ENCODE results near the gene SPINT3. TPM values are rescaled to one million over a fixed set of nuclear protein-coding genes. Genes with fewer than 3 reads are reported as not detected.

SPINT3 gene
- total and polyA plus RNA-seq, 12 donors: not detected

DNA sequence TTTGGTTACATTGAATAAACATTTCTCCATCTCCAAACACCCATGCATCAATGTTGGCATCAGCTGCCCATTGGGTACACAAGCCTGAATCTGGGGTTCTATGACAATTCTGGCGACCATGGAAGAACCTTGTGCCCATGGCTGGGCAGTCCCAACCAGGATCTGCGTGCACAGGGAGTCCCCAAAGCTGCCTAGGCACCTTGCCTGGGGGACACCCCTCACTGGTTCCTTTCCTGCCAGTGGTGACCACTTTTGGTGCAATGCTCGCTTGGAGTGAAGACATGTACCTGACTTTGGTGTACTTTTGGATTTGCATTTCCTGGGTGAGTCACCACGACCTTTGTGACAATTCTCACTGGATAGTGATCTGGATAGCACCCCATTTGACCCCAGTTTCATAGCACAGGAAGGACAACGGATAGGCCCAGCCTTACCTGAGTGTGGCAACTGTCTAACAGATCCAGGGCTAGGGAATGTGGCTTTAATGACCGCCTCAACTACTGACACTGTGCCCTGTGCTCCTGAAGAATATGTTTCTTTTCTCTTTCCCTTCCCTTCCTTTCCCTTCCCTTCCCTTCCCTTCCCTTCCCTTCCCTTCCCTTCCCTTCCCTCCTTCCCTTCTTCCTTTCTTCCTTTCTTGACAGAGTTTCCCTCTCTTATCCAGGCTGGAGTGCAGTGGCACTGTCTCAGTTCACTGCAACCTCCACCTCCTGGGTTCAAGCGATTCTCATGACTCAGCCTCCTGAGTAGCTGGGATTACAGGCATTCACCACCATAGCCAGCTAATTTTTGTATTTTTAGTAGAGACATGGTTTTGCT, 7.1 kb downstream of the SPINT3 start:
- Histone ChIP-seq H3K36me3 (no peaks in the 10 kb centered on the region), H3K9me3 (no peaks in the 10 kb centered on the region), H3K4me1 (no peaks in the 10 kb centered on the region), H3K27ac (no peak overlapping the region), H3K27me3 (peaks cover 0 to 39% (median 18%) of the 10 kb centered on the region in 7 donors), H3K4me3 (no peak overlapping the region)
- ATAC-seq: no peak
- no peak for DNase-seq
- intact Hi-C loops (cut with DNase I): no loop called here
- 68 to 72% methylated on average over 7 of the region's 7 CpGs for WGBS, 2 donors
- TF ChIP-seq, protein P1, sequence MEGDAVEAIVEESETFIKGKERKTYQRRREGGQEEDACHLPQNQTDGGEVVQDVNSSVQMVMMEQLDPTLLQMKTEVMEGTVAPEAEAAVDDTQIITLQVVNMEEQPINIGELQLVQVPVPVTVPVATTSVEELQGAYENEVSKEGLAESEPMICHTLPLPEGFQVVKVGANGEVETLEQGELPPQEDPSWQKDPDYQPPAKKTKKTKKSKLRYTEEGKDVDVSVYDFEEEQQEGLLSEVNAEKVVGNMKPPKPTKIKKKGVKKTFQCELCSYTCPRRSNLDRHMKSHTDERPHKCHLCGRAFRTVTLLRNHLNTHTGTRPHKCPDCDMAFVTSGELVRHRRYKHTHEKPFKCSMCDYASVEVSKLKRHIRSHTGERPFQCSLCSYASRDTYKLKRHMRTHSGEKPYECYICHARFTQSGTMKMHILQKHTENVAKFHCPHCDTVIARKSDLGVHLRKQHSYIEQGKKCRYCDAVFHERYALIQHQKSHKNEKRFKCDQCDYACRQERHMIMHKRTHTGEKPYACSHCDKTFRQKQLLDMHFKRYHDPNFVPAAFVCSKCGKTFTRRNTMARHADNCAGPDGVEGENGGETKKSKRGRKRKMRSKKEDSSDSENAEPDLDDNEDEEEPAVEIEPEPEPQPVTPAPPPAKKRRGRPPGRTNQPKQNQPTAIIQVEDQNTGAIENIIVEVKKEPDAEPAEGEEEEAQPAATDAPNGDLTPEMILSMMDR (IDR thresholded peaks at IDR 0.05): no peak

DNA sequence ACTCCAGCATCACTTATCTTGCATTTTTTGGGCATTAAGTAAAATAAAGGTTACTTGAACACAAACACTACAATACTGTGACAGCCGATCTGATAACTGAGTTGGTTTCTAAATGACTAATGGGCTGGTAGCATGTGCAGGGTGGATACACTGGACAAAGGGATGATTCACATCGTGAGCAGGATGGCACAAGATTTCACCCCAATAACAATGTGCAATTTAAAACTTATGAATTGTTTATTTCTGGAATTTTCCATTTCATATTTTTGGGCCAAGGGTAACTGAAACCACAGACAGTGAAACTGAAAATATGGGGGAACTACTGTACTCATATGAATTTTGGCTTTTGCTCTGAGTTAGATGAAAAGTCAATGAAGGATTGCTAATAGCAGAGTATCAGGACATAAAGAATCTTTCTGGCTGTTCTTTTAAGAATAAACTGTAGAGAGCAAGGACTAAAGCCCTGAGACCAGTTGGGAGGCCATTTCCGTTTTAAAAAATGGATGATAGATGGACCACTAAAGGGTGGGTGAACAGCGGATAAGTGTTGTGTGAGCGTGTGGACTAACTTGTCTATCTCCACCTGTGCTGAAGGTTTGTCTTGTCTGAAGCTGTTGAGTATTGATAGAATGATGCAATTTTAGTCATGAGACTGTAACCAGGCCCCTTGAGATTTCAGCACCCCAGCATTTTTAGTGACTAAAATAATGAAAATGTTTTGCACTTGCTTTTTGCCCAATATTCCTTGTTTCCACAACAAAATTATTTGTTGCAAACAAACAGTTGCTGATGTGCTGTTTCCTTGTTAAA, 8.2 kb downstream of the SPINT3 start:
- Histone ChIP-seq H3K27ac (no peak overlapping the region), H3K4me3 (no peak overlapping the region), H3K9me3 (no peaks in the 10 kb centered on the region), H3K36me3 (no peaks in the 10 kb centered on the region), H3K4me1 (no peaks in the 10 kb centered on the region), H3K27me3 (peaks cover 0 to 36% (median 11%) of the 10 kb centered on the region in 7 donors)
- 83% methylated on average over 5 of the region's 5 CpGs for WGBS, 2 donors
- no peak for DNase-seq
- TF ChIP-seq, protein P1 (IDR thresholded peaks at IDR 0.05): no peak
- intact Hi-C loops (cut with DNase I): no loop called here
- ATAC-seq: no peak

DNA sequence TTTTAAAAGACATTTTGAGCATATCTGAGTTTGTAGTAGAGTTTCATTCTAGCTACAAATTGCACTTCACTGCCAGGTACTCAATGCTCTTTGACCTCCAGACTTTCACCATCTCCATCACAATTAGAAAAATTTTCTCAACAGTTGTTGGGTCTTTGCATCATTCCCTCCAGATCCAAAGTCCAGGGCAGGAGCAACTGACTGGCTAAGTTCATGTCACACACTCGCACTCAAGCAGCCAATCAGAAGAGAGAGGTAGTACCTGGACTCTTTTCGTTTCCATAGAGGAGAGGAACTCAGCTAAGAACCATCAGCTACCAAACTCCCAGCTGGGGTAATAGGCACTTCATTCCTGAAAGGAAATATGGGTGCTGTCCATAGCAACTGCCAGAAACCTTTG, 9.0 kb downstream of the SPINT3 start:
- Histone ChIP-seq H3K4me1 (peaks cover 0 to 4% (median 0%) of the 10 kb centered on the region in 9 donors), H3K27me3 (peaks cover 0 to 31% (median 11%) of the 10 kb centered on the region in 7 donors), H3K9me3 (no peaks in the 10 kb centered on the region), H3K27ac (no peak overlapping the region), H3K36me3 (no peaks in the 10 kb centered on the region), H3K4me3 (no peak overlapping the region)
- WGBS, 2 donors: 68 to 77% methylated on average over 2 of the region's 2 CpGs
- ATAC-seq (no peak), DNase-seq (no peak)
- intact Hi-C loops (cut with DNase I): no loop called here
- TF ChIP-seq, protein P1 (IDR thresholded peaks at IDR 0.05): no peak

DNA sequence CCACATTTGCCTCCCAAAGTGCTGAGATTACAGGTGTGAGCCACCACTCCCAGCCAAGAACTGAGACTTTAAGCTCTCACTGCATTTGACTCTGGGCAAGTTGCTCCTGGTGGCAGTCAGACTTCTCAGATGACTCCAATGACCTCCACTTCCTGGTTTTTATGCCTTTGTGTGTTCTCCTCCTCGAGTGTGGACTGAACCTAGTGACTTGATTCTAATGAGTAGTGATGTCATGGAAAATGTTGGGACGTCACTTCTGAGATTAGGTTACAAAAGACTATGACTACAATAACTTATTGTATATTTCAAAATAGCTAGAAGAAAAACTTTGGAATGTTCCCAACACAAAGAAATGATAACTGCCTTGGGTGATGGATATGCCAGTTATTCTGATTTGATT, 12.0 kb downstream of the SPINT3 start:
- Histone ChIP-seq H3K27me3 (peaks cover 0 to 52% (median 31%) of the 10 kb centered on the region in 7 donors), H3K4me3 (no peak overlapping the region), H3K36me3 (no peaks in the 10 kb centered on the region), H3K27ac (no peak overlapping the region), H3K9me3 (no peaks in the 10 kb centered on the region), H3K4me1 (peaks cover 0 to 4% (median 0%) of the 10 kb centered on the region in 9 donors)
- intact Hi-C loops (cut with DNase I): no loop called here
- DNase-seq (no peak), ATAC-seq (no peak)
- WGBS, 2 donors: 39 to 56% methylated on average over 2 of the region's 2 CpGs
- TF ChIP-seq, protein P1 (IDR thresholded peaks at IDR 0.05): no peak
